DOHH2 (cell line): Measurements from ENCODE around the gene MBP.

Experiments used
- H3F3A ChIP-seq: fragments of 200-600 bp; sonication (generic), shearing (Covaris generic); 2 replicates; pipeline ENCODE4 v1.6.0; 2016; ENCODE audit warnings: antibody characterized with exemption, mild to moderate bottlenecking; ENCODE audit not compliant: control insufficient read depth, insufficient read depth
- H3K27ac ChIP-seq: fragments of 200-600 bp; sonication (generic); 2 replicates; pipeline ENCODE4 v1.5.1; 2014; ENCODE audit warnings: low read depth, mild to moderate bottlenecking, low read length, moderate library complexity
- H3K27me3 ChIP-seq: fragments of 200-600 bp; sonication (generic); 2 replicates; pipeline ENCODE4 v1.6.1; 2014; ENCODE audit warnings: mild to moderate bottlenecking, low read length, mixed read lengths; ENCODE audit not compliant: control insufficient read depth
- H3K36me3 ChIP-seq: fragments of 200-600 bp; sonication (generic); 2 replicates; pipeline ENCODE4 v1.6.1; 2014; ENCODE audit warnings: mild to moderate bottlenecking, low read length, moderate library complexity, mixed read lengths; ENCODE audit not compliant: control insufficient read depth
- H3K4me1 ChIP-seq: fragments of 200-600 bp; sonication (generic); 2 replicates; pipeline ENCODE4 v1.6.1; 2014; ENCODE audit warnings: mild to moderate bottlenecking, low read length, mixed read lengths; ENCODE audit not compliant: control insufficient read depth
- H3K4me2 ChIP-seq: fragments of 200-600 bp; sonication (generic); 2 replicates; pipeline ENCODE4 v1.6.0; 2014; ENCODE audit warnings: mild to moderate bottlenecking, low read length, moderate library complexity
- H3K4me3 ChIP-seq: fragments of 200-600 bp; sonication (generic); 2 replicates; pipeline ENCODE4 v1.5.1; 2014; ENCODE audit warnings: mild to moderate bottlenecking, low read length, mixed read lengths
- H3K79me2 ChIP-seq: fragments of 200-600 bp; sonication (generic); 2 replicates; pipeline ENCODE4 v1.6.1; 2014; ENCODE audit warnings: mild to moderate bottlenecking, low read length, mixed read lengths; ENCODE audit not compliant: control insufficient read depth
- H3K9me2 ChIP-seq: fragments of 200-600 bp; sonication (generic); replicated peaks from 2 replicates; pipeline ENCODE4 v1.6.1; 2014; ENCODE audit warnings: mild to moderate bottlenecking, low read length, mixed read lengths; ENCODE audit not compliant: control insufficient read depth
- H3K9me3 ChIP-seq: fragments of 200-600 bp; sonication (generic); 2 replicates; pipeline ENCODE4 v1.6.1; 2014; ENCODE audit warnings: antibody characterized with exemption, low read length, mixed read lengths; ENCODE audit not compliant: control insufficient read depth, insufficient read depth
- H4K20me1 ChIP-seq: fragments of 200-600 bp; sonication (generic); 2 replicates; pipeline ENCODE4 v1.6.0; 2014; ENCODE audit warnings: low read depth, mild to moderate bottlenecking, antibody characterized with exemption, low read length, moderate library complexity; ENCODE audit not compliant: control insufficient read depth, insufficient read depth
- EZH2phosphoT487 ChIP-seq: fragments of 200-600 bp; sonication (generic); IDR thresholded peaks from 2 replicates; pipeline ENCODE4 v1.6.1; 2017; ENCODE audit warnings: borderline replicate concordance, mild to moderate bottlenecking, antibody characterized with exemption, low read length, moderate library complexity, mixed read lengths
- TF ChIP-seq, protein P1 (sequence below): fragments of 200-600 bp; sonication (generic); IDR thresholded peaks from one replicate; pipeline ENCODE4 v1.5.1; 2014; ENCODE audit warnings: antibody characterized with exemption, mild to moderate bottlenecking, low read depth, low read length; ENCODE audit not compliant: poor library complexity, severe bottlenecking

MBP gene

GRCh38 chr18:77081390-77081778, 51.2 kb downstream of the MBP start:
- TF ChIP-seq EZH2phosphoT487: no peak
- TF ChIP-seq, protein P1, sequence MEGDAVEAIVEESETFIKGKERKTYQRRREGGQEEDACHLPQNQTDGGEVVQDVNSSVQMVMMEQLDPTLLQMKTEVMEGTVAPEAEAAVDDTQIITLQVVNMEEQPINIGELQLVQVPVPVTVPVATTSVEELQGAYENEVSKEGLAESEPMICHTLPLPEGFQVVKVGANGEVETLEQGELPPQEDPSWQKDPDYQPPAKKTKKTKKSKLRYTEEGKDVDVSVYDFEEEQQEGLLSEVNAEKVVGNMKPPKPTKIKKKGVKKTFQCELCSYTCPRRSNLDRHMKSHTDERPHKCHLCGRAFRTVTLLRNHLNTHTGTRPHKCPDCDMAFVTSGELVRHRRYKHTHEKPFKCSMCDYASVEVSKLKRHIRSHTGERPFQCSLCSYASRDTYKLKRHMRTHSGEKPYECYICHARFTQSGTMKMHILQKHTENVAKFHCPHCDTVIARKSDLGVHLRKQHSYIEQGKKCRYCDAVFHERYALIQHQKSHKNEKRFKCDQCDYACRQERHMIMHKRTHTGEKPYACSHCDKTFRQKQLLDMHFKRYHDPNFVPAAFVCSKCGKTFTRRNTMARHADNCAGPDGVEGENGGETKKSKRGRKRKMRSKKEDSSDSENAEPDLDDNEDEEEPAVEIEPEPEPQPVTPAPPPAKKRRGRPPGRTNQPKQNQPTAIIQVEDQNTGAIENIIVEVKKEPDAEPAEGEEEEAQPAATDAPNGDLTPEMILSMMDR: no peak
- H3K4me3 ChIP-seq: peak overlapping the region; percentile 4; the same call in 1 of the 2 replicates
- peaks cover 27% of the 10 kb centered on the region for H3K4me1 ChIP-seq
- peaks cover 48% of the 10 kb centered on the region for H3K79me2 ChIP-seq
- no peaks in the 10 kb centered on the region for H3K9me2 ChIP-seq
- H4K20me1 ChIP-seq: no peaks in the 10 kb centered on the region; the same call in 1 of the 2 replicates
- H3K9me3 ChIP-seq: no peaks in the 10 kb centered on the region
- peak overlapping the region; percentile 25; the same call in 1 of the 2 replicates for H3K27ac ChIP-seq
- H3K27me3 ChIP-seq: no peaks in the 10 kb centered on the region
- H3F3A ChIP-seq: no peaks in the 10 kb centered on the region
- peak overlapping the region; percentile 65 for H3K4me2 ChIP-seq
- H3K36me3 ChIP-seq: peaks cover 3% of the 10 kb centered on the region; the same call in 1 of the 2 replicates

DNA sequence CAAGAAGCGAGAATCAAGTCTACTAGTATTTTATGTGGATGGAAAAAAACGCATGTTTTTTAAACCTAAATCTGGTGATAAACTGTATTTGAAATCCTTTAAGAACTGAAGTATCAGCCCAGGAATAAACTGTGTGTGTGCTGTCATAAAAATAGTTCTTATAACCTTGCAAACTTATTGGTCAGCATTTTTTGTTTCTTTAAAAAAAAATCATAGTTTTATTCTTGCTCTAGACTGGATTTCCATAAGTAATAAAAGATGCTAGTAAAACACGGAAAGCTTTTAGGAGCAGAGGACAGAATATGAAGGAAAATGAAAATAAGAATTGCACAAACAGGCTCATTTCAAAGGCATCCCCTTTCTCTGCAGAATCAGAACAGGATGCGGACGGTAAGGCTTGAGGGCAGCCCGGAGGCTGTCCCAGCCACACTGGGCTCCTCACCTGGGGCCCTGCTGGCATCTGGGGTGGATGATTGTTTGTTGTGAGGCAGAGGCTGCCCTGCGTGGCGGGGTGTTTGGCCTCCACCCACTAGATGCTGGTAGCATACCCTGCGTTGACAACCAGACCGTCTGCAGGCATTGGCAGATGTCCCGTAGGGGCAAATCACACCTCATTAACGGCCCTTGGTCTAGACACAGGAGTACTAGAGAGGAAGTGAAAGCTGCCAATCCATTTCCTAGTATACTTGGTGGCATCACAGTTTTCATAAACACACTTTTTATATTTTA, 52.5 kb downstream of the MBP start:
- peak overlapping the region; percentile 42 for H3K4me3 ChIP-seq
- H3K4me2 ChIP-seq: peak overlapping the region; percentile 65
- H3F3A ChIP-seq: no peaks in the 10 kb centered on the region
- H3K4me1 ChIP-seq: peaks cover 27% of the 10 kb centered on the region
- H3K27ac ChIP-seq: 0 out of 2 replicates have a peak overlapping the region, but pooled peaks have one; percentile 25
- H3K27me3 ChIP-seq: no peaks in the 10 kb centered on the region
- no peaks in the 10 kb centered on the region for H3K9me3 ChIP-seq
- H3K9me2 ChIP-seq: no peaks in the 10 kb centered on the region
- no peaks in the 10 kb centered on the region; the same call in 1 of the 2 replicates for H4K20me1 ChIP-seq
- H3K79me2 ChIP-seq: peaks cover 42% of the 10 kb centered on the region
- no peak for TF ChIP-seq EZH2phosphoT487
- TF ChIP-seq, protein P1: no peak
- peaks cover 3% of the 10 kb centered on the region; the same call in 1 of the 2 replicates for H3K36me3 ChIP-seq

GRCh38 chr18:77079088-77079487, 53.5 kb downstream of the MBP start:
- TF ChIP-seq, protein P1: no peak
- no peak for TF ChIP-seq EZH2phosphoT487
- no peak overlapping the region for H3K27ac ChIP-seq

More at GRCh38 chr18:77079088-77079487, 53.5 kb downstream of the MBP start:
- H3K27me3 ChIP-seq: no peaks in the 10 kb centered on the region
- peaks cover 3% of the 10 kb centered on the region; the same call in 1 of the 2 replicates for H3K36me3 ChIP-seq
- H3F3A ChIP-seq: no peaks in the 10 kb centered on the region
- H3K79me2 ChIP-seq: peaks cover 37% of the 10 kb centered on the region
- peaks cover 27% of the 10 kb centered on the region for H3K4me1 ChIP-seq
- no peaks in the 10 kb centered on the region for H3K9me2 ChIP-seq
- no peak overlapping the region for H3K4me2 ChIP-seq
- no peak overlapping the region for H3K4me3 ChIP-seq
- H3K9me3 ChIP-seq: no peaks in the 10 kb centered on the region
- H4K20me1 ChIP-seq: no peaks in the 10 kb centered on the region; the same call in 1 of the 2 replicates
